NCI-H2227 treated with DMSO at 0.1 percent for 48 hours (cell line): ENCODE data around the gene FAM117B.

Source experiments
- DNase-seq: peaks from one replicate; lab custom pipeline; 2025; lab: John Stamatoyannopoulos, UW

The FAM117B gene

DNA sequence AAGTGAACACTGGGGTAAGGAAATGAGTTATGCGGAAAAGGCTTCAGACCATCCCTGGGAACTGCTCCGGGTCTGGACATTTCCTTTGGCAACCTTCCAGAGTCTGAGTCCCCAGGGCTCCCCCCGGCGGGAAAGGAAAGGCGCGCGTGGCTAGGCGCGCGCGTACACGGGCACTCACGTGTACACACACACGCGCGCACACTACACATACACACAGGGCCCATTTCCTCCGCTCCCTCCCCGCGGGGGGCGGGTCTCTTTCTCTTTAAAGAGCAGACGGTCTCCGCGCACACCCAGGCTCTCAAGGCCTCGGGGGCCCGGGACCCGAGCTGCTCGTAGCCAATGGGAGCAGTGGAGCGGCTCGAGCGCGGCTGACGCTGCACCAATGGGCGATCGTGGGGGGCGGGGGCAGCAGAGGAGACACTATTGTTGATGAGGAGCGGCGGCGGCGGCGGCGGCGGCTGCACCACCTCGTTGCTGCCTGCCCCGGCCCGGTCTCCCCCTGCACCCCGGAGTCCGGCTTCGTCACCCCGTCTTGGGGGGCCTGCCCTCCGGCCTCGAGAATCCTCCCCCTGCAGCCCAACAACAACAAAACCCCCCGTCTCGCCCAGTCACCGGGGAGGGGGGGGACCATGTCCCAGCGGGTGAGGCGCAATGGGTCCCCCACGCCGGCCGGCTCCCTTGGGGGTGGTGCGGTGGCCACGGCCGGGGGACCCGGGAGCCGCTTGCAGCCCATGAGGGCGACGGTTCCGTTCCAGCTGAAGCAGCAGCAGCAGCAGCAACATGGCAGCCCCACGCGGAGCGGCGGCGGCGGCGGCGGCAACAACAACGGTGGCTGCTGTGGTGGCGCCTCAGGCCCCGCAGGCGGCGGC is at the start of gene FAM117B:
TSS of gene FAM117B (plus strand) at position 414 of the 872 bp plus-strand sequence. CDS start at position 633, 219 bp downstream.
- peak; percentile 99 for DNase-seq

- peak; percentile 96 for DNase-seq
Measured at GRCh38 chr2:202588647-202589581, 45.9 kb upstream of the FAM117B start.

GRCh38 chr2:202589582-202589949 is 45.2 kb upstream of the FAM117B start:
- DNase-seq, result no peak

DNA sequence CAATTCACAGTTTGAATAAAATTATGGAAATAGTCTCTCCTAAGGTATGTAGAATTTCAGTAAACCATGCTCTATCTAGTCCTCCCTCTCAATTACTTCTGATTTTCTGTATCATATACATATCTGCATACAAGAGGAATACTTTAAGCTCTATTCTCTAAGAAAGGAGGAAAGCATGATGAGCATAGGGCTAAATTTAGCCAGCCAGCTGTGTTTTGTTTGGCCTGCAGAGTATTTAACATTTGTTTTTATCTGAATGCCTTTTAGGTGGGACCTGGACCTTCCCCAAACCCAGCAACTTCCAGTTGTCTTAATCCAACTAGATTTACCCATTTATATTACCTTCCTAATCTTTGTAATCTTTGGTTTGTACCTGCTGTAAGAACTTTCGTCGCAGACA is 42.2 kb upstream of the FAM117B start:
- DNase-seq, result no peak

- DNase-seq, result no peak
Measured at GRCh38 chr2:202599105-202599504, 35.7 kb upstream of the FAM117B start.

GRCh38 chr2:202599911-202600310 is 34.9 kb upstream of the FAM117B start:
- DNase-seq, result no peak

- no peak for DNase-seq
Measured at GRCh38 chr2:202604699-202605098, 30.1 kb upstream of the FAM117B start.

GRCh38 chr2:202605174-202605573 is 29.6 kb upstream of the FAM117B start:
- no peak for DNase-seq

DNA sequence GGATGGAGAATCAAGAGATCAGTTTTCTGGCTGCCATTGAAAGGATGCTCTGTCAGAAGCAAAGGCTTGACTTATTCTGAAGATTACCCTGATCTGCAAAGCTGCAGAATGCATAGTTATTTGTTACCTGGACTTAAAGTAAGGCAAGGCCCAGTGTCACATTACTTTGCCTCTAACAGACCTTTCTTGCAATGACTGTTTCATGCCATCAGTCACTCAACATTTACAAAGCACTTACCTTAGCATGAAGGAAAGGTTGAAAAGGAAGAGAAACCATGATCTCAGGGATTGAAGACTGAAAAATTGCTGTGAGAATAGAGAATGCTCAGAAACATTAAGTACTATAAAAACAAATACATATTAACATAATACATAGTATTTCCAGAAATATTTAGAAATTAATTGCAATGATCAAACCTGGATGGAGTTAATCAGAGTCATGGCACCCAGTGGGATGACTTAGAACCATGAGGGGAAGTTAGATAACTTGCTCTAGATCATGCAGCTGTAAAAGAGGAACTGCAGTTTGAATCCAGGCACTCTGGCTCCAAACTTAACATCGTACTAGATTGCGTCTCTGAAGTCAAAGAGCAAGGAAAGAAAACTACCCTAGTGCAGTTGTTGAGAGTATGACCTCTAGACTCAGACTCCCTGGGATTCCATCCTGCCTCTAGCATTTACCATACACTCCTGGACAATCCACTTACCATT is 26.5 kb upstream of the FAM117B start:
- DNase-seq, result no peak

- peak; percentile 65 for DNase-seq
Measured at GRCh38 chr2:202609381-202610145, 25.2 kb upstream of the FAM117B start.

- DNase-seq, result peak; percentile 12
Measured at GRCh38 chr2:202610380-202610779, 24.4 kb upstream of the FAM117B start.

GRCh38 chr2:202612145-202612544 is 22.6 kb upstream of the FAM117B start:
- DNase-seq, result no peak

GRCh38 chr2:202613479-202613878 is 21.3 kb upstream of the FAM117B start:
- no peak for DNase-seq

DNA sequence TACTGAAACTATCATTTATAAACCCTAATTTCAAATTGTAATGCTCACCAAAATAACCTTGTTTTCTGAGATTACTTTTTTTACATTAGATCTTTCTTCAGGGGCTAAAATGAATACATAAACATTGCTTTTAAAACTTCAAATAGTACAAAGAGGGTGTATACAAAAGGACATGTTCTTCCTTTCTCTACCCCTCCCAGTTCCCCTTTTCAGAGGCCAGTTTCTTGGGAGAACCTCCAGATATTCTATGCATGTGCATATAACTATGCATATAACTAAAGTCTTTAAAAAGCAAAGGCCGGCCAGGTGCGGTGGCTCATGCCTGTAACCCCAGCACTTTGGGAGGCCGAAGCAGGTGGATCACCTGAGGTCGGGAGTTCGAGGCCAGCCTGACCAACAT is 10.6 kb upstream of the FAM117B start:
- DNase-seq, result no peak

DNA sequence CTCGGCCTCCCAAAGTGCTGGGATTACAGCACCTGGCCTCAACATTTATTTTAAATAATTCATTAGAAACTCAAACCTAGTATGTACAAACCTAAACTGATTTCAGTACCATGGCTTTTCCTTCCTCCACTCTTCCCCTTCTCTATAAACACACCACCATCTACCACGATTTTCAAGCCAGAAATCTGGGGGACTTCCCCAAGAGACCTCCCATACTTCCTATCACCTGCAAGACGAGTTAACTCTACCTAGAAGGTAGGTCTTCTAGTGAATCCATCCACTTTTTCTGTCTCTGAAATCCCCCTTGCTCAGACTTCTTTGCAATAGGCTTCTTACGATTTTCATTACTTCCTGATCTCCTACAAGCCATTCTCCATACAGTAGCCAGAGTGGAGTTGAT is 7.7 kb upstream of the FAM117B start:
- no peak for DNase-seq

GRCh38 chr2:202628646-202629198 is 6.0 kb upstream of the FAM117B start:
- no peak for DNase-seq

- no peak for DNase-seq
Measured at GRCh38 chr2:202632682-202633290, 2.0 kb upstream of the FAM117B start.

- DNase-seq, result no peak
Measured at GRCh38 chr2:202633470-202633869, 1.3 kb upstream of the FAM117B start.

DNA sequence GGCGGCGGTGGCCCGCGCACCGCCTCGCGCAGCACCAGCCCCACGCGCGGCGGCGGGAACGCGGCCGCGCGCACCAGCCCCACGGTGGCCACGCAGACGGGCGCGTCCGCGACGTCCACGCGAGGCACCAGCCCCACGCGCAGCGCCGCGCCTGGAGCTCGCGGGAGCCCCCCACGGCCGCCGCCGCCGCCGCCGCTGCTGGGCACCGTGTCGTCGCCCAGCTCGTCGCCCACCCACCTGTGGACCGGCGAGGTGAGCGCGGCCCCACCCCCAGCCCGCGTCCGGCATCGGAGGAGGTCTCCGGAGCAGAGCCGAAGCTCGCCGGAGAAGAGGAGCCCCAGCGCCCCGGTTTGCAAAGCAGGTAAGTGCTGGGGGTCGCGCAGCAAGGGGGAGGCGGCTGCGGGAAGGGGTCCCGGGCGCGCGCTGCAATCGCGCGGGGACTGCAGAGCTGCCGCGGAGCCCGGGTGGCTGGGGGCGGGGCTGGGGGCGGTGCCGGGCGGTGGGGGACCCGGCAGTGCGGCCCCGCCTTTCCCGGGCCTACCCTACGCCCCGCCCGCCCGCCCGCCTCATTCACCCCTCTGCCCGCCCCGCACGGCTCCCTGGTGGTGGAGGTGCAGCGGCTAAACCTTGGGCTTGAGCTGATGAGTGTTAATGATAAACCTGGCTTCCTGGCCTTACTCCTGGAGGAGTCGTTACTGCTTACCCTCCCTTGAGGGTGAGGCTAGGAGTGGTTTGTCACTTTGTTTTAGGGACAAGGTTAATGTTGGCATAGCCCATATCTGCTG is 851 bp downstream of the FAM117B start:
- peak; percentile 83 for DNase-seq

- DNase-seq, result no peak
Measured at GRCh38 chr2:202636213-202636513, 1.4 kb downstream of the FAM117B start.
